Measurements from ENCODE around the gene ZNF648. TPM values are rescaled to one million over a fixed set of nuclear protein-coding genes. Genes with fewer than 3 reads are reported as not detected.
A peak's percentile ranks its signal among the peaks of the same experiment; 100 is the strongest.

ZNF648 gene
- total and polyA plus RNA-seq, 2 of the 4 experiments (the other 2 are of a cell fraction) = not detected

DNA sequence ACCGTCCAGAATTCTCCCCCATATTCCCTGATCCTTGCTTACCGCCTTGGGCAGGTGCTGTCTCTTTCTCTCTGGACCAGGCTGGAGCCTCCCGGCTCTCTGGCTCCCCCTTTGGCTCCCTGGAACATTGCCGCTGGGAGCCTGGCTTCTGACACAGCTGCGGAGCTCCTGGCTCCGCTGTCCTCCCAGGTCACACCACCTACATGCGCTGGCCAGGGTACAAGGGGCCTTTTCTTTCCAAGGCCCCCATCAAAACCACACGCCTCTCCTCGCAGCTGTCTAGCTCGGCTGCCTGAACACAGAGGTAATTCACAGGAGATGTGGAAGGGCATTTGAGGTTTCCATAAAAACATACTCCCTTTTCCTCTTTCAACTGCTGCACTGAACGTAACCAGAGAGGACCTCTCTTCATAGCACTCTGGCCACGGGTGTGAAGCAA, 7.5 kb upstream of the ZNF648 start:
- DNase-seq = peak; percentile 14
- H4K8ac ChIP-seq (ENCODE audit: low read depth in 2 of 2, low read length in 2 of 2) = no peak overlapping the region
- no peak overlapping the region for H3K4me3 ChIP-seq (ENCODE audit: insufficient read depth, low read depth, low read length)
- H4K91ac ChIP-seq (ENCODE audit: insufficient read depth, low read depth, low read length) = no peak overlapping the region
- intact Hi-C loops (cut with micrococcal nuclease) = no loop called here
- TF ChIP-seq RAD21 (IDR thresholded peaks at IDR 0.05; ENCODE audit: low read length) = peak; percentile 33; the same call in 1 of the 2 replicates
- TF ChIP-seq, protein P1, sequence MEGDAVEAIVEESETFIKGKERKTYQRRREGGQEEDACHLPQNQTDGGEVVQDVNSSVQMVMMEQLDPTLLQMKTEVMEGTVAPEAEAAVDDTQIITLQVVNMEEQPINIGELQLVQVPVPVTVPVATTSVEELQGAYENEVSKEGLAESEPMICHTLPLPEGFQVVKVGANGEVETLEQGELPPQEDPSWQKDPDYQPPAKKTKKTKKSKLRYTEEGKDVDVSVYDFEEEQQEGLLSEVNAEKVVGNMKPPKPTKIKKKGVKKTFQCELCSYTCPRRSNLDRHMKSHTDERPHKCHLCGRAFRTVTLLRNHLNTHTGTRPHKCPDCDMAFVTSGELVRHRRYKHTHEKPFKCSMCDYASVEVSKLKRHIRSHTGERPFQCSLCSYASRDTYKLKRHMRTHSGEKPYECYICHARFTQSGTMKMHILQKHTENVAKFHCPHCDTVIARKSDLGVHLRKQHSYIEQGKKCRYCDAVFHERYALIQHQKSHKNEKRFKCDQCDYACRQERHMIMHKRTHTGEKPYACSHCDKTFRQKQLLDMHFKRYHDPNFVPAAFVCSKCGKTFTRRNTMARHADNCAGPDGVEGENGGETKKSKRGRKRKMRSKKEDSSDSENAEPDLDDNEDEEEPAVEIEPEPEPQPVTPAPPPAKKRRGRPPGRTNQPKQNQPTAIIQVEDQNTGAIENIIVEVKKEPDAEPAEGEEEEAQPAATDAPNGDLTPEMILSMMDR (conservative IDR thresholded peaks at IDR 0.05; ENCODE audit: low read depth, low read length) = peak; percentile 49
- no peak for TF ChIP-seq RFX5 (IDR thresholded peaks at IDR 0.05; ENCODE audit: low read depth, low read length)
- H4K20me1 ChIP-seq (ENCODE audit: insufficient read depth, low read length) = no peaks in the 10 kb centered on the region
- no peaks in the 10 kb centered on the region for H3K27me3 ChIP-seq (ENCODE audit: control insufficient read depth, insufficient read depth, low read length)
- H3K4me1 ChIP-seq (ENCODE audit: control insufficient read depth, insufficient read depth, low read length) = no peaks in the 10 kb centered on the region
- no peak overlapping the region for H2BK5ac ChIP-seq (ENCODE audit: low read depth, low read length, poor library complexity, severe bottlenecking)
- no peak overlapping the region for H3K56ac ChIP-seq (ENCODE audit: extremely low read depth, insufficient read depth, low read length)
- no peak overlapping the region for H3K27ac ChIP-seq (ENCODE audit: insufficient read depth, low read length)
- no peak overlapping the region for H3K23ac ChIP-seq (ENCODE audit: low read depth, low read length)
- H2AK9ac ChIP-seq (replicated peaks; ENCODE audit: low read depth, low read length, poor library complexity) = no peak overlapping the region
- dilution Hi-C loops (cut with HindIII; ENCODE audit: low sequenced_read_pairs, unreplicated experiment) = no loop called here
- ChIA-PET POLR2A (ENCODE audit: unreplicated experiment) (no interaction called here), CTCF (interaction anchor here (0.6 to 1.4 kb wide), 3 partner anchors 10 to 1081 kb away, joined by 3 to 6 read pairs (median 3); no protein-coding TSS in a partner anchor)
- 13% methylated on average over 3 of the region's 12 CpGs; no CpG with 5 or more reads in 1 of the 2 experiments for WGBS, 2 experiments (ENCODE audit: extremely low coverage in 2 of 2, insufficient read length in 1 of 2)
- H3K18ac ChIP-seq (ENCODE audit: low read depth, low read length) = no peak overlapping the region
- H3K4me2 ChIP-seq (ENCODE audit: low read depth, low read length) = no peak overlapping the region
- H4K5ac ChIP-seq (ENCODE audit: low read depth, low read length) = no peak overlapping the region
- H3K9ac ChIP-seq (ENCODE audit: low read depth, low read length) = no peak overlapping the region
- no peak overlapping the region for H2BK15ac ChIP-seq (ENCODE audit: low read depth, low read length)
- H3K79me1 ChIP-seq (ENCODE audit: low read depth in 1 of 2, low read length in 2 of 2) = no peaks in the 10 kb centered on the region
- no peaks in the 10 kb centered on the region for H3K9me3 ChIP-seq (ENCODE audit: control insufficient read depth, insufficient read depth, low read length)
- no peak overlapping the region for H2AFZ ChIP-seq (replicated peaks; ENCODE audit: low read length, poor library complexity)
- ATAC-seq (ENCODE audit: low read depth) = peak; percentile 80
- no peak overlapping the region for H2AK5ac ChIP-seq (ENCODE audit: low read depth, low read length)
- no peak overlapping the region for H3K14ac ChIP-seq (replicated peaks; ENCODE audit: low read depth, low read length)
- in situ Hi-C loops (cut with MboI; ENCODE audit: low sequenced_read_pairs) = loop anchor here (25.0 kb wide), 1 partner anchor 857 kb away; no protein-coding TSS in a partner anchor
- H3K9me1 ChIP-seq (ENCODE audit: insufficient read depth, low read length) = no peaks in the 10 kb centered on the region
- no peak overlapping the region for H2BK120ac ChIP-seq (ENCODE audit: low read depth, low read length)
- no peak overlapping the region for H2BK20ac ChIP-seq (ENCODE audit: low read depth, low read length)
- no peak overlapping the region for H3K4ac ChIP-seq (ENCODE audit: low read depth, low read length)
- no TSS peak for BruUV-seq (replicated peaks)
- no peaks in the 10 kb centered on the region for H3K36me3 ChIP-seq (ENCODE audit: control insufficient read depth, insufficient read depth, low read length)
